ENCODE measurements around the gene RBMS1. TPM values are rescaled to one million over a fixed set of nuclear protein-coding genes. Genes with fewer than 3 reads are reported as not detected.
A peak's percentile ranks its signal among the peaks of the same experiment; 100 is the strongest.

The RBMS1 gene
- total and polyA plus RNA-seq, 2 of the 13 experiments (the other 11 are each of a cell fraction or from before 2014, with no cell fraction given), result 55.5 to 110 TPM

DNA sequence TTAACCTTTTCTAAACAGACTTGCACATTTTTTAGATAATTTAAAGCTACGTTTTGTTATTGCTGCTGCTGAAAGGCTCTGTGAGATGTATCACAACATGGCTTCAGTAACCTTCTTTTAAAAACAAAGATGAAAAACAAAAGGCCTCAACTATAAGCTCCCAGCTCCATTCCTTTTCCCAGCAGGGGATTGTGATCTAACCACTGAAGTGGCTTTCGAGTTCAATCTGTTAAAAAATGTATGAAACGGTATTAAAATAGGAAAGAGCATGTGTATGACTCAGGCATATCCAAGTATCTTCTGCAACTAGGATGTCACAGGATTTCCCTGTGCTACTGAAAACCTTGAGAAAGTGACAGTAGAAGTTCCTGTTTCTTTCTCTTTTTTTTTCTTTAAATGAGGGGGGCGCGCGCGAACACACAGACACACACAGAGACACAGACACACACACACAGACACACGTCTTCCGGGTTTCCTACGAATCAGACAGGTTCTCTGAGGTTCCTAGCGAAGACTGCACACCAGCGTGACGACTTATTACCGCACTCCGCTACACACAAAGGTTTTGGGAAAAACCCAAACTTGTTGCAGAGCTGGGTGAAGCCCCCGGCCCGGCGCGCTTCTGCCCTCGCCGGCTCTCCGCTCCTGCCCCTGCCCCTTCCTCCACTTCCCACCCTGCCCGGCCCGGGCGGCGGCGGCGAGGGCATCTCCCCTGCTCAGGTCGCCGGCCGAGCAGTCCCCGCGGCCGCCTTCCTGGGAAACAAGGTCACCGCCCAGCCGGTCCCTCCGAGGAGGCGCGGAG is 86.8 kb downstream of the RBMS1 start (continued):
- TF ChIP-seq, protein P1, sequence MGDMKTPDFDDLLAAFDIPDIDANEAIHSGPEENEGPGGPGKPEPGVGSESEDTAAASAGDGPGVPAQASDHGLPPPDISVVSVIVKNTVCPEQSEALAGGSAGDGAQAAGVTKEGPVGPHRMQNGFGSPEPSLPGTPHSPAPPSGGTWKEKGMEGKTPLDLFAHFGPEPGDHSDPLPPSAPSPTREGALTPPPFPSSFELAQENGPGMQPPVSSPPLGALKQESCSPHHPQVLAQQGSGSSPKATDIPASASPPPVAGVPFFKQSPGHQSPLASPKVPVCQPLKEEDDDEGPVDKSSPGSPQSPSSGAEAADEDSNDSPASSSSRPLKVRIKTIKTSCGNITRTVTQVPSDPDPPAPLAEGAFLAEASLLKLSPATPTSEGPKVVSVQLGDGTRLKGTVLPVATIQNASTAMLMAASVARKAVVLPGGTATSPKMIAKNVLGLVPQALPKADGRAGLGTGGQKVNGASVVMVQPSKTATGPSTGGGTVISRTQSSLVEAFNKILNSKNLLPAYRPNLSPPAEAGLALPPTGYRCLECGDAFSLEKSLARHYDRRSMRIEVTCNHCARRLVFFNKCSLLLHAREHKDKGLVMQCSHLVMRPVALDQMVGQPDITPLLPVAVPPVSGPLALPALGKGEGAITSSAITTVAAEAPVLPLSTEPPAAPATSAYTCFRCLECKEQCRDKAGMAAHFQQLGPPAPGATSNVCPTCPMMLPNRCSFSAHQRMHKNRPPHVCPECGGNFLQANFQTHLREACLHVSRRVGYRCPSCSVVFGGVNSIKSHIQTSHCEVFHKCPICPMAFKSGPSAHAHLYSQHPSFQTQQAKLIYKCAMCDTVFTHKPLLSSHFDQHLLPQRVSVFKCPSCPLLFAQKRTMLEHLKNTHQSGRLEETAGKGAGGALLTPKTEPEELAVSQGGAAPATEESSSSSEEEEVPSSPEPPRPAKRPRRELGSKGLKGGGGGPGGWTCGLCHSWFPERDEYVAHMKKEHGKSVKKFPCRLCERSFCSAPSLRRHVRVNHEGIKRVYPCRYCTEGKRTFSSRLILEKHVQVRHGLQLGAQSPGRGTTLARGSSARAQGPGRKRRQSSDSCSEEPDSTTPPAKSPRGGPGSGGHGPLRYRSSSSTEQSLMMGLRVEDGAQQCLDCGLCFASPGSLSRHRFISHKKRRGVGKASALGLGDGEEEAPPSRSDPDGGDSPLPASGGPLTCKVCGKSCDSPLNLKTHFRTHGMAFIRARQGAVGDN (CRISPR knock-in tag; IDR thresholded peaks at IDR 0.05), result peak; percentile 58
- no peak for TF ChIP-seq ARID3A (IDR thresholded peaks at IDR 0.05; ENCODE audit: low read depth, low read length)
- TF ChIP-seq ZKSCAN5 (CRISPR knock-in tag; IDR thresholded peaks at IDR 0.05), result no peak
- TF ChIP-seq, protein P2, sequence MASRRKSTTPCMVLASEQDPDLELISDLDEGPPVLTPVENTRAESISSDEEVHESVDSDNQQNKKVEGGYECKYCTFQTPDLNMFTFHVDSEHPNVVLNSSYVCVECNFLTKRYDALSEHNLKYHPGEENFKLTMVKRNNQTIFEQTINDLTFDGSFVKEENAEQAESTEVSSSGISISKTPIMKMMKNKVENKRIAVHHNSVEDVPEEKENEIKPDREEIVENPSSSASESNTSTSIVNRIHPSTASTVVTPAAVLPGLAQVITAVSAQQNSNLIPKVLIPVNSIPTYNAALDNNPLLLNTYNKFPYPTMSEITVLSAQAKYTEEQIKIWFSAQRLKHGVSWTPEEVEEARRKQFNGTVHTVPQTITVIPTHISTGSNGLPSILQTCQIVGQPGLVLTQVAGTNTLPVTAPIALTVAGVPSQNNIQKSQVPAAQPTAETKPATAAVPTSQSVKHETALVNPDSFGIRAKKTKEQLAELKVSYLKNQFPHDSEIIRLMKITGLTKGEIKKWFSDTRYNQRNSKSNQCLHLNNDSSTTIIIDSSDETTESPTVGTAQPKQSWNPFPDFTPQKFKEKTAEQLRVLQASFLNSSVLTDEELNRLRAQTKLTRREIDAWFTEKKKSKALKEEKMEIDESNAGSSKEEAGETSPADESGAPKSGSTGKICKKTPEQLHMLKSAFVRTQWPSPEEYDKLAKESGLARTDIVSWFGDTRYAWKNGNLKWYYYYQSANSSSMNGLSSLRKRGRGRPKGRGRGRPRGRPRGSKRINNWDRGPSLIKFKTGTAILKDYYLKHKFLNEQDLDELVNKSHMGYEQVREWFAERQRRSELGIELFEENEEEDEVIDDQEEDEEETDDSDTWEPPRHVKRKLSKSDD (CRISPR knock-in tag; IDR thresholded peaks at IDR 0.05; ENCODE audit: low read depth), result no peak
- no peak for TF ChIP-seq FIP1L1 (IDR thresholded peaks at IDR 0.05; ENCODE audit: borderline replicate concordance, insufficient read depth, low read depth, low read length)
- TF ChIP-seq PAF1 (CRISPR knock-in tag; IDR thresholded peaks at IDR 0.05), result no peak
- TF ChIP-seq KDM3A (CRISPR knock-in tag; IDR thresholded peaks at IDR 0.05; ENCODE audit: low read depth), result no peak; the same call in 1 of the 2 replicates
- 0 out of 2 replicates have a peak, but pooled peaks have one; percentile 28 for TF ChIP-seq ZNF232 (CRISPR knock-in tag; IDR thresholded peaks at IDR 0.05; ENCODE audit: borderline replicate concordance)
- no peak for TF ChIP-seq E2F5 (CRISPR knock-in tag; conservative IDR thresholded peaks at IDR 0.05)
- no peak for TF ChIP-seq MAZ (IDR thresholded peaks at IDR 0.05; ENCODE audit: borderline replicate concordance, low read depth, low read length)
- TF ChIP-seq MAZ (CRISPR knock-in tag; IDR thresholded peaks at IDR 0.05; ENCODE audit: low read depth), result no peak
- TF ChIP-seq HIVEP1 (CRISPR knock-in tag; IDR thresholded peaks at IDR 0.05), result no peak
- TF ChIP-seq, protein P3, sequence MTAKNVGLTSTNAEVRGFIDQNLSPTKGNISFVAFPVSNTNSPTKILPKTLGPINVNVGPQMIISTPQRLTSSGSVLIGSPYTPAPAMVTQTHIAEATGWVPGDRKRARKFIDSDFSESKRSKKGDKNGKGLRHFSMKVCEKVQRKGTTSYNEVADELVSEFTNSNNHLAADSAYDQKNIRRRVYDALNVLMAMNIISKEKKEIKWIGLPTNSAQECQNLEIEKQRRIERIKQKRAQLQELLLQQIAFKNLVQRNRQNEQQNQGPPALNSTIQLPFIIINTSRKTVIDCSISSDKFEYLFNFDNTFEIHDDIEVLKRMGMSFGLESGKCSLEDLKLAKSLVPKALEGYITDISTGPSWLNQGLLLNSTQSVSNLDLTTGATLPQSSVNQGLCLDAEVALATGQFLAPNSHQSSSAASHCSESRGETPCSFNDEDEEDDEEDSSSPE (CRISPR knock-in tag; IDR thresholded peaks at IDR 0.05), result no peak
- no peak for TF ChIP-seq SIX4 (CRISPR knock-in tag; IDR thresholded peaks at IDR 0.05)
- no peak for TF ChIP-seq ZNF580 (CRISPR knock-in tag; IDR thresholded peaks at IDR 0.05; ENCODE audit: borderline replicate concordance, low read depth)
- no peak for TF ChIP-seq BATF2 (CRISPR knock-in tag; IDR thresholded peaks at IDR 0.05)

Data from HepG2 (cell line).